ACC112 (cell line): ENCODE data around the gene DBT.
"Not testable (repeated sequence)": the region's sequence is repeated elsewhere in the genome, so short reads cannot be mapped to it uniquely, and the experiment has no call there.

Experiments used
- H2AFZ ChIP-seq: fragments of 200-600 bp; sonication (generic); one replicate; pipeline ENCODE4 v1.6.0; 2017; ENCODE audit warnings: antibody characterized with exemption, low read length; ENCODE audit not compliant: unreplicated experiment
- H3K27ac ChIP-seq: fragments of 200-600 bp; sonication (generic); 2 replicates; pipeline ENCODE4 v1.5.1; 2014; ENCODE audit warnings: low read depth, mild to moderate bottlenecking, antibody characterized with exemption, low read length, moderate library complexity
- H3K27me3 ChIP-seq: fragments of 200-600 bp; sonication (generic); 2 replicates; pipeline ENCODE4 v1.6.1; 2014; ENCODE audit warnings: mild to moderate bottlenecking, antibody characterized with exemption, low read length, moderate library complexity, mixed read lengths; ENCODE audit not compliant: insufficient read depth
- H3K36me3 ChIP-seq: fragments of 200-600 bp; sonication (generic); 2 replicates; pipeline ENCODE4 v1.6.1; 2016; ENCODE audit warnings: mild to moderate bottlenecking, antibody characterized with exemption, low read length, moderate library complexity, mixed read lengths; ENCODE audit not compliant: insufficient read depth
- H3K4me1 ChIP-seq: fragments of 200-600 bp; sonication (generic); one replicate; pipeline ENCODE4 v1.6.1; 2016; ENCODE audit warnings: low read length, mixed read lengths; ENCODE audit not compliant: insufficient read depth, unreplicated experiment, control insufficient read depth
- H3K4me3 ChIP-seq: fragments of 200-600 bp; sonication (generic); 2 replicates; pipeline ENCODE4 v1.5.1; 2014; ENCODE audit warnings: mild to moderate bottlenecking, low read depth, low read length
- H3K79me2 ChIP-seq: fragments of 200-600 bp; sonication (generic); one replicate; pipeline ENCODE4 v1.6.0; 2016; ENCODE audit warnings: low read length; ENCODE audit not compliant: control insufficient read depth, unreplicated experiment, insufficient read depth

The DBT gene

DNA sequence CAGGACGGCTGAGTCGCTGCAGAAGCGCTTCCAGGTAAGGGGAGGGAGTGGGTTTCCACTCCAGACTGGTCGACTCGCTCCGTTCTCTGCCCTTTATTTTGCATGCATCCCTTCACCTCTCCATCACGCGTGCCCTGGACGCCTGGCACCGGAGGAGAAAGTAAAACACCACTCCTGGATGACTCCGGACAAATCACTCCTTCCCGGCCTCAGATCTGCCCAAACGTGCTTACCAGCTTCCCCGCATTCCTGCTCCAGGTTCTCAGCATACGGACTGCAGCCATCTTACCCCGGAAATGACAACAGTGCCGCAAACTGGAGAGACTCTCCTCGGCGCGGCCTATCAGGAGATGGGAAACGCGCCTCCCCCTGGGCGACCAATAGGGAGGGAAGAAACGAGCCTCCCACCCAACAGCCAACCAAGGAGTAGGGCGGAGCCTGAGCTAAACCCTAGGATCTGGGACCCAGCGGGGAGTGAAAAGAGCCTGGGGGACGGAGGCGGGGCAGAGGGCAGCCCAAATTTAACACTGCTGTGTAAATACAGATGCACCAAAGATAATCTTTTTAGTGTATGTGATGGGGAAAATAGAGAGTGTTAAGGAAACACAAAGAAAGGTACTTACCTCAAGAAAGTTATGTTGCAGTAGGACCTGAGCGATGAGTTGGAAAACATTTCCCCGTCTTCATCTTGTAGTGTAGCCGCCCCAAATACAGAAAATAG, at the start of gene DBT:
TSS of gene DBT (minus strand) at position 298 of the 721 bp plus-strand sequence. CDS start at position 284, 14 bp downstream.
- H3K27ac ChIP-seq = peak within 1 kb of the TSS; percentile 8; the same call in 1 of the 2 replicates
- H3K79me2 ChIP-seq = peaks cover 15% of the 10 kb centered on the region
- no peaks in the 10 kb centered on the region for H3K36me3 ChIP-seq
- peaks cover 9% of the 10 kb centered on the region for H3K4me1 ChIP-seq
- peak within 1 kb of the TSS; percentile 90 for H3K4me3 ChIP-seq
- no peaks in the 10 kb centered on the region for H3K27me3 ChIP-seq
- peak within 1 kb of the TSS; percentile 85 for H2AFZ ChIP-seq

DNA sequence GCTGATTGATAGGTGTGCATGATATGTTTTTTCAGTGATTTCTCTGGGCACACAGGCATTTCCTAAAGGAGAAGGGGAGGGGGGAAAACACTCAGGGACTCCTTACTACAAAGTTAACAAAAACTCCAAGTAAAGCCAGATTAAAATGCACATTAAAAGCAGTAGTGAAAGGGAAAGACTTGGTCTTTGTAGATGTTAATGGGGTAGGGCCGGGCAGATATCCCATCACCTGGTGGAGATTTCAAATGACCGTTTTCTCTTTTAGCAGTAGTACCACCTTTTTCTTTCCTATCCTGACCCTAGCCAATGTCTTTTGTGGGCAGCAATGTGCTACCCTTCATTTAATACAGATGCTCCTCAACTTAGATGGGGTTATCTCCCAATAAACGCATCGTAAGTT, 48.9 kb upstream of the DBT start:
- Histone ChIP-seq H3K36me3 (0 out of 2 replicates have a peak, but pooled peaks cover 2% of the 10 kb centered on the region), H3K4me3 (no peak overlapping the region), H3K27me3 (no peaks in the 10 kb centered on the region), H3K4me1 (no peaks in the 10 kb centered on the region), H2AFZ (no peak overlapping the region), H3K27ac (no peak overlapping the region), H3K79me2 (no peaks in the 10 kb centered on the region)

DNA sequence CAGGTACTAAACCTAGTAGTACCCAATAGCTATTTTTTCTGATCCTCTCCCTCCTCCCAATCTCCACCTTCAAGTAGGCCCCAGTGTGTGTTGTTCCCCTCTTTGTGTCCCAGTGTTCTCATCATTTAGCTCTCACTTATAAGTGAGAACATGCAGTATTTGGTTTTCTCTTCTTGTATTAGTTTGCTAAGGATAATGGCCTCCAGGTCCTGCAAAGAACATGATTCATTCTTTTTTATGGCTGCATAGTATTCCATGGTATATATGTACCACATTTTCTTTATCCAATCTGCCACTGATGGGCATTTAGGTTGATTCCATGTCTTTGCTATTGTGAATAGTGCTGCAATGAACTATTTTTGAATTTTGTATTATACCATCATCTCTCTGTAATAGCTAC, 47.4 kb upstream of the DBT start:
- H3K4me3 ChIP-seq, H3K4me1 ChIP-seq, H3K36me3 ChIP-seq, H2AFZ ChIP-seq, H3K79me2 ChIP-seq, H3K27ac ChIP-seq, H3K27me3 ChIP-seq: not testable (repeated sequence)

DNA sequence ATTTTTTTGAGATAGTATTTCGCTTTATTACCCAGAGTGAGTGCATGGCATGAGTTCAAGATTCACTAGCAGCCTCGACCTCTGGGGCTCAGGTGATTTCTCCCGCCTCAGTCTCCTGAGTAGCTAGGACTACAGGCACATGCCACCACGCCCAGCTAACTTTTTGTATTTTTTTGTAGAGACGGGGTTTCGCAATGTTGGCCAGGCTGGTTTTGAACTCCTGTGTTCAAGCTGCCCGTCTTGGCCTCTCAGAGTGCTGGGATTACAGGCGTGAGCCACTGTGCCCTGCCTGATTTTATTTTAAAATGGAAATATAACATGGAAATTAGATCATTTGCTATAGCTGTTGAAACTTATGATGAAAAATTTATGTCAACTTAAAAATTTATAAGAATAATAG, 46.5 kb upstream of the DBT start:
- H3K4me1 ChIP-seq = no peaks in the 10 kb centered on the region
- H3K27ac ChIP-seq = no peak overlapping the region

DNA sequence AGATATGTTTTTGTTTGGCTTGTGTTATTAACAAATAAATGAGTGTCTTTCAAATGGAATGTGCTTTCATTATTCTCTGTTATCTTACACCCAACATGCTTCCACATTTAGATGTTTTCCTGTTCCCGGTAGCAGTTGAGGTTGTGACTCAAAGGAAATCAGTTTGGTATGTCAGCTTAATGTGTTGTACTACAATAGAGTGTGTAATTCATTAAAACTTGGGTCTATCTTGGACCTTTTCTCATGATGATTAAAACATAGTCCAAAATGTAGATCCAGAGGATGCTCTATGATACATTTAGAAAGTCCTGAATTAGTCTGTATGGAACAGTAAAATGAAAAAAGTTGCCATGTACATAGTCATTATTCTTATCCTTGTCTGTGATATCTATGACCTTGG, 43.1 kb upstream of the DBT start:
- H3K79me2 ChIP-seq = no peaks in the 10 kb centered on the region
- H2AFZ ChIP-seq = no peak overlapping the region
- H3K36me3 ChIP-seq = peaks cover 10% of the 10 kb centered on the region
- H3K4me1 ChIP-seq = no peaks in the 10 kb centered on the region
- H3K27me3 ChIP-seq = no peaks in the 10 kb centered on the region
- no peak overlapping the region for H3K27ac ChIP-seq
- no peak overlapping the region for H3K4me3 ChIP-seq

More for the DNA sequence above, 46.5 kb upstream of the DBT start:
- Histone ChIP-seq H2AFZ (no peak overlapping the region), H3K4me3 (no peak overlapping the region), H3K27me3 (no peaks in the 10 kb centered on the region), H3K36me3 (peaks cover 3% of the 10 kb centered on the region; the same call in 1 of the 2 replicates), H3K79me2 (no peaks in the 10 kb centered on the region)

DNA sequence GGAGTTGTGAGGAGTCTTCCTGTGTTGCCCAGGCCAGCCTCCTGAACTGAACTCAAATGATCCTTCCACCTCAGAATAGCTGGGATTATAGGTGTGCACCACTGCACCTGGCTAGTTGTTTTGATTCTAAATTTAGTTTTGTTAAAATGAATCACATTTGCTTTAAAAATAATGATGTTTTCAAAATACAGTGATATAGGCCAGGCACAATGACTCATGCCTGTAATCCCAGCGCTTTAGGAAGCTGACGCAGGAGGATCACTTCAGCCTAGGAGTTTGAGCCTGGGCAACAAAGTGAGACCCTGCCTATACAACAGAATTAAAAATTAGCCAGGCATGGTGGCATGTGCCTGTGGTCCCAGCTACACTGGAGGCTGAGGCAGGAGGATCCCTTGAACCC, 40.7 kb upstream of the DBT start:
- H3K27ac ChIP-seq = no peak overlapping the region
- no peaks in the 10 kb centered on the region for H3K27me3 ChIP-seq
- no peak overlapping the region for H2AFZ ChIP-seq
- H3K79me2 ChIP-seq = peaks cover 2% of the 10 kb centered on the region
- H3K4me1 ChIP-seq = no peaks in the 10 kb centered on the region
- peaks cover 24% of the 10 kb centered on the region for H3K36me3 ChIP-seq
- no peak overlapping the region for H3K4me3 ChIP-seq

DNA sequence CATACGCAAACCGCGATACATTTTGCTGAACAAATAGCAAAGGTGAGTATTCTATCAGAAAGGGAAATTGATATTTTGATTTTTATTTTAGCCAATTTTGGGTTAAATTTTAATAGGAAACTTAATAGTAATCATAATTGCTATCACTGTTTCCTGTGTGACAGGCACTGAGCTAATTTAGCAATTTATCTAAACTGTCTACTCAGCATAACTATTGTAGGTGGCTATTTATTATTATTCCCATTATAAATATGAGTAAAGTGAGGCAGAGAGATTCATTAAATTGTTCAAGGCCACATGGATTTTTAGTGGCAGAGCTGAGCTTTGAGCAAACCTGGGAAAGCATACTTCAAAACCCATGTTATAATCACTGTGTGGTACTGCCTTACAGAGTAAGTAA, 37.5 kb upstream of the DBT start:
- Histone ChIP-seq H3K36me3 (peaks cover 29% of the 10 kb centered on the region), H3K27me3 (no peaks in the 10 kb centered on the region), H3K79me2 (peaks cover 2% of the 10 kb centered on the region), H3K4me3 (no peak overlapping the region), H3K27ac (no peak overlapping the region), H3K4me1 (no peaks in the 10 kb centered on the region), H2AFZ (no peak overlapping the region)

DNA sequence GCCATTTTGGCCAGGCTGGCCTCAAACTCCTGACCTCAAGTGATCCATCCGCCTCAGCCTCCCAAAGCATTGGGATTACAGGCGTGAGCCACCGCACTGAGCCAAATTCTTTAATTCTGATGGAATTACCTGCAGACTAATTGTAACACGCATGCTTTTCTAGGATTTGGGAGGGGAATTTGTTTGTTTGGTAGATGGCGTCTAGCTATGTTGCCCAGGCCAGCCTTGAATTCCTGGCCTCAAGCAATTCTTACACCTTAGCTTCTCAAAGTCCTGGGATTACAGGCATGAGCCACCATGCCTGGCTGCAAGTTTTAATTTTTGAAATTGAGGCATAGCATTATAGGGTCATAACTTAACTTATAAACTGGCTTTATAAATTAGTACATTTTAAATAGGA, 35.0 kb upstream of the DBT start:
- peaks cover 2% of the 10 kb centered on the region for H3K79me2 ChIP-seq
- H3K36me3 ChIP-seq = peaks cover 35% of the 10 kb centered on the region
- no peak overlapping the region for H3K4me3 ChIP-seq
- H3K4me1 ChIP-seq = no peaks in the 10 kb centered on the region
- no peak overlapping the region for H3K27ac ChIP-seq
- no peak overlapping the region for H2AFZ ChIP-seq
- no peaks in the 10 kb centered on the region for H3K27me3 ChIP-seq

DNA sequence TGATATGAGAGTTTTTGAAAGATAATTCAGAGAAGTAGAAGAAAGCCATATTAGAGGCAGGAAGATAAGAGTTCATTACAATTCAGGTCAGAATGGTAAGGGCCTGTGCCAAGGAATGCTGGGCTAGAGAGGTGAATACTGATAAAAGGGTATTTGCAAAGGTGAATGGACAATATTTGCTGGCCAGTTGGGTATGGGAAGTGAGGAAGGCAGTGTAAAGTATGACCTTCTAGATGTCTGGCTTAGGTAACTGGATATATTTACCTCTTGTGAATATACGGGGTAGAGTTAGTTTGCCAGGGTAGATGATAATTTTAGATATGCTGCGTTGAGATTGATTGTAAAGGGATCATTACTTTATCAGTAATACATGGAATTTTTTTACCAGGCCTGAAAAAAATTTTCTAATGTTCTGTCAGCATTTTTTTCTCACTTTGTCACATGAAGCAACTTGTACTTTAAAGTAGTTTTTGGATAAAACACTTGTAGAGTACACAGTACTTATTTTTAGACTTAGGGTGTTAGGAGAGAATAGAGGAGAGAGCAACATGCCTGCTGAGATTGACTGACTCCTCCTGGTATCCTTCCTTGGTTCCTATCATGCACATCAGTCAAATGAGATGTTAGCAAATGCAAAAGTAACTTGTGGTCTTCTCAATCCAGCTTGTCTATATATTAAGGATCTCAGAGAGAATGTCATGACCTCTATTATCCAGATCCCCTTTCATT, 30.5 kb upstream of the DBT start:
- Histone ChIP-seq H3K36me3 (peaks cover 43% of the 10 kb centered on the region), H3K4me3 (no peak overlapping the region), H3K4me1 (no peaks in the 10 kb centered on the region), H2AFZ (no peak overlapping the region), H3K79me2 (no peaks in the 10 kb centered on the region), H3K27ac (no peak overlapping the region), H3K27me3 (no peaks in the 10 kb centered on the region)

DNA sequence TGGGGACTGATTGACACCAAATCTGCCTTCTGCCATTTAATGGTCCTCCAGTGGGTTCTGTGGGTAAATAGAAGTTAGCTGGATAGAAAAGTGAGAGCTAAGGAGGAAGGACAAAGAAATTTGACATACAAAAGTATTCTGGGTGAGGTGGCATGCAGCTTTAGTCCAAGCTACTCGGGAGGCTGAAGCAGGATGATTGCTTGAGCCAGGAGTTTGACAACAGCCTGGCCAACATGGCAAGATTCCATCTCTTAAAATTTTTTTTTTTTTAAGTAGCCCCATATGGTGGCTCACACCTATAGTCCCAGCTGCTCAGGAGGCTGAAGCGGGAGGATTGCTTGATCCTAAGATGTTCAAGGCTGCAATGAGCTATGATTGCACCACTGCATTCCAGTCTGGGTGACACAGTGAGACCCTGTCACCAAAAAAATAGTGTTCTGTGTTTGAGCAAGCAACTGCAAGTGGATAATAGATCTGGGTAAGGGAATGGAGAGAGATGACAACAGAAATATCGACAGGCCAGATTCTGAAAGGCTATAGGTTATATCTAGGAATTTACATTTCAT, 29.8 kb upstream of the DBT start:
- no peaks in the 10 kb centered on the region for H3K4me1 ChIP-seq
- no peak overlapping the region for H3K4me3 ChIP-seq
- H3K27ac ChIP-seq = no peak overlapping the region
- H3K79me2 ChIP-seq = no peaks in the 10 kb centered on the region
- no peaks in the 10 kb centered on the region for H3K27me3 ChIP-seq
- H3K36me3 ChIP-seq = peaks cover 44% of the 10 kb centered on the region
- H2AFZ ChIP-seq = no peak overlapping the region

DNA sequence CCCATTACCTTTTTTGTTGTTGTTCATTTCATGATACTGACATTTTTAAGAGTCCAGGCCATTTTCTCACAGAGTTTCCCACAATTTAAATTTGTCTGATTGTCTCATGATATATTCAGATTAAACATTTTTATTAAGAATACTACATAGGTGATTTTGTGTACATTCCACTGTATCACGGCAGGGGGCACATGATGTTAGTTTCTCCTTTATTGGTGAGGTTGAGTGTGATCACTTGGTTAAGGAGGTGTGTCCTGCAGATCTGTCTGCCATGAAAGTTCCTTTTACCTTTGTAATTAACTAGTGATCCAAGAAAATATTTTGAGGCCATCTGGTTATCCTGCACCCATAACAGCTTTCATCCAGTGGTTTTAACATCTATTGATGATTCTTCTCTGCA, 28.2 kb upstream of the DBT start:
- H3K4me1 ChIP-seq = no peaks in the 10 kb centered on the region
- H2AFZ ChIP-seq = no peak overlapping the region
- no peaks in the 10 kb centered on the region for H3K79me2 ChIP-seq
- H3K36me3 ChIP-seq = peaks cover 57% of the 10 kb centered on the region
- no peak overlapping the region for H3K4me3 ChIP-seq
- H3K27ac ChIP-seq = no peak overlapping the region
- no peaks in the 10 kb centered on the region for H3K27me3 ChIP-seq
